ENCODE results near the gene MLYCD.

MLYCD gene

GRCh38 chr16:83900571-83900970, 1.7 kb downstream of the MLYCD start:
- Histone ChIP-seq H3K9me3 (ENCODE audit: insufficient read depth, low read length) (no peaks in the 10 kb centered on the region), H3K4me3 (ENCODE audit: low read length) (no peak overlapping the region), H3K36me3 (replicated peaks; ENCODE audit: low read depth, low read length) (no peaks in the 10 kb centered on the region), H3K4me1 (ENCODE audit: low read length) (peaks cover 6% of the 10 kb centered on the region; the same call in 1 of the 2 replicates), H3K79me2 (ENCODE audit: low read length) (no peaks in the 10 kb centered on the region), H3K4me2 (ENCODE audit: low read length) (no peak overlapping the region), H4K20me1 (ENCODE audit: insufficient read depth, low read length) (no peaks in the 10 kb centered on the region), H3K27me3 (ENCODE audit: low read depth, low read length) (no peaks in the 10 kb centered on the region), H3K27ac (ENCODE audit: low read length) (no peak overlapping the region), H3K9ac (ENCODE audit: low read length) (no peak overlapping the region), H2AFZ (ENCODE audit: low read depth, low read length) (no peak overlapping the region)
- no peak for TF ChIP-seq EZH2phosphoT487 (IDR thresholded peaks at IDR 0.05; ENCODE audit: low read depth)

- H3K27me3 ChIP-seq (ENCODE audit: low read depth, low read length): no peaks in the 10 kb centered on the region
- no peak overlapping the region for H3K4me2 ChIP-seq (ENCODE audit: low read length)
- no peak overlapping the region for H3K9ac ChIP-seq (ENCODE audit: low read length)
- H3K36me3 ChIP-seq (replicated peaks; ENCODE audit: low read depth, low read length): no peaks in the 10 kb centered on the region
- TF ChIP-seq CTCF (IDR thresholded peaks at IDR 0.05; ENCODE audit: low read depth, low read length) (no peak), EZH2phosphoT487 (IDR thresholded peaks at IDR 0.05; ENCODE audit: low read depth) (no peak)
- peaks cover 6% of the 10 kb centered on the region; the same call in 1 of the 2 replicates for H3K4me1 ChIP-seq (ENCODE audit: low read length)
- H3K9me3 ChIP-seq (ENCODE audit: insufficient read depth, low read length): no peaks in the 10 kb centered on the region
- no peak overlapping the region for H2AFZ ChIP-seq (ENCODE audit: low read depth, low read length)
- no peak overlapping the region for H3K27ac ChIP-seq (ENCODE audit: low read length)
- H4K20me1 ChIP-seq (ENCODE audit: insufficient read depth, low read length): no peaks in the 10 kb centered on the region
- H3K79me2 ChIP-seq (ENCODE audit: low read length): no peaks in the 10 kb centered on the region
- no peak overlapping the region for H3K4me3 ChIP-seq (ENCODE audit: low read length)
These were observed 2.2 kb downstream of the MLYCD start for GRCh38 chr16:83901101-83901500.

GRCh38 chr16:83903751-83904150, 4.8 kb downstream of the MLYCD start:
- H3K4me3 ChIP-seq (ENCODE audit: low read length): no peak overlapping the region
- H3K27me3 ChIP-seq (ENCODE audit: low read depth, low read length): no peaks in the 10 kb centered on the region
- H3K9me3 ChIP-seq (ENCODE audit: insufficient read depth, low read length): no peaks in the 10 kb centered on the region
- H3K4me2 ChIP-seq (ENCODE audit: low read length): no peak overlapping the region
- 0 out of 2 replicates have a peak, but pooled peaks cover 4% of the 10 kb centered on the region for H3K4me1 ChIP-seq (ENCODE audit: low read length)
- no peak overlapping the region for H2AFZ ChIP-seq (ENCODE audit: low read depth, low read length)
- no peaks in the 10 kb centered on the region for H3K79me2 ChIP-seq (ENCODE audit: low read length)
- H3K9ac ChIP-seq (ENCODE audit: low read length): no peak overlapping the region
- no peak overlapping the region for H3K27ac ChIP-seq (ENCODE audit: low read length)
- H3K36me3 ChIP-seq (replicated peaks; ENCODE audit: low read depth, low read length): no peaks in the 10 kb centered on the region
- no peaks in the 10 kb centered on the region for H4K20me1 ChIP-seq (ENCODE audit: insufficient read depth, low read length)
- TF ChIP-seq EZH2phosphoT487 (IDR thresholded peaks at IDR 0.05; ENCODE audit: low read depth): no peak
- TF ChIP-seq CTCF (IDR thresholded peaks at IDR 0.05; ENCODE audit: low read depth, low read length): no peak

DNA sequence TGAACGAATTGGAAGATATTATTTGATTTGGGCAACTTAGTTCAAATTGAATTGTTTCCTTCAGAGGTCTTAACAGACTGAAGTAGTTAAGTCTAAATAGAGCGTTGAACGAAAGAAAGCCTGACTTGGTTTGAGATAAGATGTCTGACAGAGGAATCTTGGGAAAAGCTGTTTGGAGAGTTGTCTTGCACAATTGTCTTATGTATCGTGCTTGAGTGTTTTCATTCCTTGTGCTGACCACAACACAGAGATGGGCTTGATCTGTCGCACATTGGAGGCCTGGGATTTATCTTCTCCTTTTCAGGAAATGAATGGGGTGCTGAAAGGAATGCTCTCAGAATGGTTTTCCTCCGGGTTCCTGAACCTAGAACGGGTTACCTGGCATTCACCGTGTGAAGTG, 7.8 kb downstream of the MLYCD start:
- no peak for TF ChIP-seq CTCF (IDR thresholded peaks at IDR 0.05; ENCODE audit: low read depth, low read length)
- no peak for TF ChIP-seq EZH2phosphoT487 (IDR thresholded peaks at IDR 0.05; ENCODE audit: low read depth)
- H4K20me1 ChIP-seq (ENCODE audit: insufficient read depth, low read length): no peaks in the 10 kb centered on the region

GRCh38 chr16:83907111-83907510, 8.2 kb downstream of the MLYCD start:
- H4K20me1 ChIP-seq (ENCODE audit: insufficient read depth, low read length): no peaks in the 10 kb centered on the region
- H3K9me3 ChIP-seq (ENCODE audit: insufficient read depth, low read length): no peaks in the 10 kb centered on the region
- H3K9ac ChIP-seq (ENCODE audit: low read length): no peak overlapping the region
- H3K4me3 ChIP-seq (ENCODE audit: low read length): no peak overlapping the region
- no peaks in the 10 kb centered on the region for H3K36me3 ChIP-seq (replicated peaks; ENCODE audit: low read depth, low read length)
- H3K4me2 ChIP-seq (ENCODE audit: low read length): no peak overlapping the region
- TF ChIP-seq CTCF (IDR thresholded peaks at IDR 0.05; ENCODE audit: low read depth, low read length) (no peak), EZH2phosphoT487 (IDR thresholded peaks at IDR 0.05; ENCODE audit: low read depth) (no peak)
- H2AFZ ChIP-seq (ENCODE audit: low read depth, low read length): no peak overlapping the region
- no peaks in the 10 kb centered on the region for H3K27me3 ChIP-seq (ENCODE audit: low read depth, low read length)
- no peak overlapping the region for H3K27ac ChIP-seq (ENCODE audit: low read length)
- no peaks in the 10 kb centered on the region for H3K79me2 ChIP-seq (ENCODE audit: low read length)
- H3K4me1 ChIP-seq (ENCODE audit: low read length): no peaks in the 10 kb centered on the region

More for the DNA sequence above, 7.8 kb downstream of the MLYCD start:
- H3K27ac ChIP-seq (ENCODE audit: low read length): no peak overlapping the region
- H3K79me2 ChIP-seq (ENCODE audit: low read length): no peaks in the 10 kb centered on the region
- H3K4me3 ChIP-seq (ENCODE audit: low read length): no peak overlapping the region
- no peaks in the 10 kb centered on the region for H3K36me3 ChIP-seq (replicated peaks; ENCODE audit: low read depth, low read length)
- H3K9me3 ChIP-seq (ENCODE audit: insufficient read depth, low read length): no peaks in the 10 kb centered on the region
- H3K9ac ChIP-seq (ENCODE audit: low read length): no peak overlapping the region
- H3K4me2 ChIP-seq (ENCODE audit: low read length): no peak overlapping the region
- H3K27me3 ChIP-seq (ENCODE audit: low read depth, low read length): no peaks in the 10 kb centered on the region
- H3K4me1 ChIP-seq (ENCODE audit: low read length): no peaks in the 10 kb centered on the region
- no peak overlapping the region for H2AFZ ChIP-seq (ENCODE audit: low read depth, low read length)
